CD14-positive monocyte (primary cell): ENCODE results near the gene IRAK3. TPM values are rescaled to one million over a fixed set of nuclear protein-coding genes. Genes with fewer than 3 reads are reported as not detected.
A peak's percentile ranks its signal among the peaks of the same experiment; 100 is the strongest.

Experiments
- DNase-seq, 3 donors: peaks; one replicate each; pipeline ENCODE4 v3.0.0-alpha.2; 2011 to 2022
- H2AFZ ChIP-seq: 2 replicates; pipeline ENCODE4 v1.6.0; 2012; ENCODE audit warnings: mild to moderate bottlenecking, low read depth, low read length, inconsistent platforms; ENCODE audit not compliant: insufficient read depth, poor library complexity, severe bottlenecking
- H3K27ac ChIP-seq, 2 donors: 1 replicate in 1 of 2; 2 replicates in 1 of 2; pipeline ENCODE4 v1.5.1; 2012 to 2013; ENCODE audit warnings: low read length in 2 of 2, control low read depth in 1 of 2, inconsistent platforms in 1 of 2, low read depth in 1 of 2, mild to moderate bottlenecking in 1 of 2
- H3K27me3 ChIP-seq, 2 donors: one replicate each; pipeline versions ENCODE4 v1.6.0 to v1.6.1; 2011 to 2013; ENCODE audit warnings: low read length in 2 of 2; ENCODE audit not compliant: control insufficient read depth in 2 of 2, insufficient read depth in 2 of 2
- H3K36me3 ChIP-seq, 2 donors: replicated peaks in 1 of 2; 1 replicate in 1 of 2; 2 replicates in 1 of 2; pipeline versions ENCODE4 v1.5.1 to v1.6.1; 2012 to 2013; ENCODE audit warnings: low read length in 2 of 2, control low read depth in 1 of 2, inconsistent platforms in 1 of 2, mild to moderate bottlenecking in 1 of 2; ENCODE audit not compliant: insufficient read depth in 2 of 2, control insufficient read depth in 1 of 2
- H3K4me1 ChIP-seq, 2 donors: 1 replicate in 1 of 2; 2 replicates in 1 of 2; pipeline versions ENCODE4 v1.5.1 to v1.6.1; 2012 to 2013; ENCODE audit warnings: low read length in 2 of 2, control low read depth in 1 of 2, inconsistent platforms in 1 of 2, mild to moderate bottlenecking in 1 of 2, moderate library complexity in 1 of 2; ENCODE audit not compliant: insufficient read depth in 2 of 2, control insufficient read depth in 1 of 2
- H3K4me2 ChIP-seq: replicated peaks from 2 replicates; pipeline ENCODE3; 2012; ENCODE audit warnings: low read length, moderate library complexity, mild to moderate bottlenecking; ENCODE audit not compliant: poor library complexity, severe bottlenecking; ENCODE audit errors: extremely low read depth
- H3K4me3 ChIP-seq, 3 experiments: fragments of 200-600 bp in 1 of 3; sonication (generic) in 1 of 3; replicated peaks in 1 of 3; 1 replicate in 2 of 3; 2 replicates in 1 of 3; pipeline ENCODE4 v1.5.1; 2011 to 2013; ENCODE audit warnings: low read length in 3 of 3, mild to moderate bottlenecking in 3 of 3, control low read depth in 2 of 3, low read depth in 2 of 3, inconsistent platforms in 1 of 3, moderate library complexity in 1 of 3
- H3K79me2 ChIP-seq: 2 replicates; pipeline ENCODE4 v1.6.0; 2012; ENCODE audit warnings: mild to moderate bottlenecking, control low read depth, inconsistent platforms, low read length, moderate library complexity; ENCODE audit not compliant: insufficient read depth
- H3K9ac ChIP-seq: 2 replicates; pipeline ENCODE4 v1.6.0; 2017; ENCODE audit warnings: low read length, mild to moderate bottlenecking; ENCODE audit not compliant: insufficient read depth, poor library complexity, severe bottlenecking
- H3K9me3 ChIP-seq, 2 donors: replicated peaks in 1 of 2; 1 replicate in 1 of 2; 2 replicates in 1 of 2; pipeline versions ENCODE4 v1.5.1 to v1.6.1; 2012 to 2013; ENCODE audit warnings: low read length in 2 of 2, control low read depth in 1 of 2; ENCODE audit not compliant: control insufficient read depth in 1 of 2, insufficient read depth in 1 of 2
- H4K20me1 ChIP-seq: 2 replicates; pipeline ENCODE4 v1.6.0; 2012; ENCODE audit warnings: mild to moderate bottlenecking, low read length, control low read depth, moderate library complexity; ENCODE audit not compliant: insufficient read depth
- H3K27ac Mint-ChIP-seq, 7 donors: one replicate each; pipeline ENCODE4 v1.8.0; 2020; ENCODE audit warnings: mild to moderate bottlenecking in 7 of 7, mixed read lengths in 7 of 7, moderate library complexity in 6 of 7, inconsistent platforms in 2 of 7
- H3K27me3 Mint-ChIP-seq, 3 donors: one replicate each; pipeline ENCODE4 v1.8.0; 2021 to 2022; ENCODE audit warnings: low read depth in 3 of 3, mild to moderate bottlenecking in 3 of 3, mixed read lengths in 3 of 3, moderate library complexity in 3 of 3, inconsistent platforms in 1 of 3
- H3K36me3 Mint-ChIP-seq, 2 donors: one replicate each; pipeline ENCODE4 v1.8.0; 2020; ENCODE audit warnings: mixed read lengths in 2 of 2, inconsistent platforms in 1 of 2, mild to moderate bottlenecking in 1 of 2
- H3K4me1 Mint-ChIP-seq: one replicate; pipeline ENCODE4 v1.8.0; 2020; ENCODE audit warnings: mild to moderate bottlenecking, mixed read lengths
- H3K4me3 Mint-ChIP-seq, 2 donors: one replicate each; pipeline ENCODE4 v1.8.0; 2020; ENCODE audit warnings: mild to moderate bottlenecking in 2 of 2, mixed read lengths in 2 of 2, moderate library complexity in 1 of 2
- H3K9me3 Mint-ChIP-seq, 7 donors: one replicate each; pipeline ENCODE4 v1.8.0; 2020 to 2022; ENCODE audit warnings: mixed read lengths in 7 of 7, mild to moderate bottlenecking in 6 of 7, moderate library complexity in 6 of 7, inconsistent platforms in 2 of 7
- CTCF ChIP-seq: fragments of 200-600 bp; IDR thresholded peaks from one replicate; pipeline ENCODE4 v1.8.0; 2022; ENCODE audit warnings: antibody characterized with exemption, mild to moderate bottlenecking
- WGBS: methylation state at CpG from one replicate; pipeline ENCODE4 v1.1.5; 2013; ENCODE audit warnings: missing lambda C conversion rate; ENCODE audit not compliant: insufficient coverage; 5-methylcytosine and 5-hydroxymethylcytosine counted together
- intact Hi-C, 2 donors: fragments of 100-400 bp; cut with micrococcal nuclease; formaldehyde crosslinking; loops; one replicate each; pipeline versions ENCODE4 v1.15.0 to v1.15.1; 2023
- polyA plus RNA-seq, 3 donors: library from polyadenylated mRNA; depleted of rRNA in 1 of 3; unstranded in 2 of 3; stranded (reverse) in 1 of 3; fragments of 300-500 nt in 2 of 3; fragments of >200 nt in 1 of 3; fragmentation: Illumina TruSeq in 2 of 3; gene quantifications; 1 replicate in 2 of 3; 2 replicates in 1 of 3; pipeline ENCODE4 v1.2.3, GENCODE V29; 2012 to 2021

IRAK3 gene
- polyA plus RNA-seq, 3 donors: 56.9 to 59.7 (median 58.0) TPM

GRCh38 chr12:66251049-66251448, 62.0 kb downstream of the IRAK3 start:
- Histone ChIP-seq H3K36me3 (peaks cover 56 to 69% of the 10 kb centered on the region in 2 donors), H3K4me1 (peaks cover 13 to 20% of the 10 kb centered on the region in 2 donors), H3K27ac (no peak overlapping the region), H3K9me3 (no peaks in the 10 kb centered on the region), H3K4me2 (no peak overlapping the region), H3K79me2 (peaks cover 15% of the 10 kb centered on the region), H3K9ac (no peak overlapping the region), H4K20me1 (peaks cover 43% of the 10 kb centered on the region), H3K27me3 (no peaks in the 10 kb centered on the region), H2AFZ (no peak overlapping the region), H3K4me3 (no peak overlapping the region)
- 100% methylated on average over 2 of the region's 3 CpGs for WGBS
- Mint-ChIP-seq H3K9me3 (no peaks in the 10 kb centered on the region), H3K27ac (no peak overlapping the region), H3K4me1 (peaks cover 10% of the 10 kb centered on the region), H3K4me3 (no peak overlapping the region), H3K36me3 (peaks cover 59 to 68% of the 10 kb centered on the region in 2 donors), H3K27me3 (no peaks in the 10 kb centered on the region)
- DNase-seq: no peak
- intact Hi-C loops: no loop called here
- no peak for TF ChIP-seq CTCF

DNA sequence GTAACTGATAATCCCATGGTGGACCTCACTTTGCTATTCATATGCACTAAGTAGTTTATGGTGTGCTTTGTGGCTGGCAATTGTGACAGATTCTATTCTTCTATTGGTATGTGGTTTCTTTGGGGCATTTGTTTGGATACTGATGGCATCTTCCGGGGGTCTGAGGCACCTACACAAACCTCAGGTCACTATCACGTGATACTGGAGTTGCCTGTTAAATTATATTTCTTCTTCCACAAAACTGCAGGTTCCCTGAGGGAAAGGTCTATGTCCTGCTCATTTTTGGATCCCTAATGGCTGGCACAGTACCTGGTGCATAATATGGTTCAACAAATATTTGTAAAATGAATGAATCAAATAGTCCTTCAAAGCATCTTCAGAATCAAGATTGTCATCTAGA, 63.8 kb downstream of the IRAK3 start:
- H3K4me2 ChIP-seq: no peak overlapping the region
- peaks cover 45 to 52% of the 10 kb centered on the region in 2 donors for H3K36me3 ChIP-seq
- H4K20me1 ChIP-seq: peaks cover 46% of the 10 kb centered on the region
- H3K27me3 Mint-ChIP-seq: no peaks in the 10 kb centered on the region
- no peaks in the 10 kb centered on the region for H3K27me3 ChIP-seq
- H3K4me3 ChIP-seq: no peak overlapping the region
- no peak overlapping the region for H2AFZ ChIP-seq
- H3K4me1 ChIP-seq: peaks cover 3% of the 10 kb centered on the region in 2 donors
- intact Hi-C loops: no loop called here
- peaks cover 46 to 52% of the 10 kb centered on the region in 2 donors for H3K36me3 Mint-ChIP-seq
- peaks cover 12% of the 10 kb centered on the region for H3K79me2 ChIP-seq
- WGBS: no CpG with 5 or more reads among the region's 2 CpGs
- peak overlapping the region in 1 of 7 donors; percentile 0 for H3K27ac Mint-ChIP-seq
- H3K4me3 Mint-ChIP-seq: no peak overlapping the region
- peaks cover 7% of the 10 kb centered on the region for H3K4me1 Mint-ChIP-seq
- H3K9me3 ChIP-seq: no peaks in the 10 kb centered on the region
- DNase-seq: no peak
- no peak overlapping the region for H3K9ac ChIP-seq
- no peaks in the 10 kb centered on the region for H3K9me3 Mint-ChIP-seq
- TF ChIP-seq CTCF: no peak
- no peak overlapping the region for H3K27ac ChIP-seq
